Ishikawa (cell line): ENCODE results near the gene IGFBP2.

Experiments
- CEBPB ChIP-seq: IDR thresholded peaks from 2 replicates; pipeline ENCODE4 v1.6.1; 2012
- CREB1 ChIP-seq: IDR thresholded peaks from 2 replicates; pipeline ENCODE4 v1.6.1; 2012; ENCODE audit warnings: low read depth
- EGR1 ChIP-seq: IDR thresholded peaks from 2 replicates; pipeline ENCODE4 v1.6.1; 2012
- EP300 ChIP-seq: IDR thresholded peaks from 2 replicates; pipeline ENCODE4 v1.6.1; 2012; ENCODE audit warnings: borderline replicate concordance
- FOXM1 ChIP-seq: IDR thresholded peaks from 2 replicates; pipeline ENCODE4 v1.6.1; 2012; ENCODE audit warnings: low read depth, borderline replicate concordance
- MAX ChIP-seq: IDR thresholded peaks from 2 replicates; pipeline ENCODE4 v1.6.1; 2012
- NFIC ChIP-seq: IDR thresholded peaks from 2 replicates; pipeline ENCODE4 v1.6.1; 2012
- RAD21 ChIP-seq: IDR thresholded peaks from 2 replicates; pipeline ENCODE4 v1.6.1; 2012; ENCODE audit warnings: low read depth
- TAF1 ChIP-seq: IDR thresholded peaks from 2 replicates; pipeline ENCODE4 v1.6.1; 2012; ENCODE audit warnings: low read depth, mild to moderate bottlenecking
- TCF12 ChIP-seq: IDR thresholded peaks from 2 replicates; pipeline ENCODE4 v1.6.1; 2012; ENCODE audit warnings: low read depth
- TEAD4 ChIP-seq: IDR thresholded peaks from 2 replicates; pipeline ENCODE4 v1.6.1; 2012
- YY1 ChIP-seq: IDR thresholded peaks from 2 replicates; pipeline ENCODE4 v1.6.1; 2012; ENCODE audit warnings: low read depth
- ZBTB7A ChIP-seq: IDR thresholded peaks from 2 replicates; pipeline ENCODE4 v1.6.1; 2012; ENCODE audit warnings: low read depth
- TF ChIP-seq, protein P1 (sequence below): IDR thresholded peaks from 2 replicates; pipeline ENCODE4 v1.6.1; 2012
- TF ChIP-seq, protein P2 (sequence below): IDR thresholded peaks from 2 replicates; pipeline ENCODE4 v1.6.1; 2012; ENCODE audit warnings: low read depth, mild to moderate bottlenecking

IGFBP2 gene

DNA sequence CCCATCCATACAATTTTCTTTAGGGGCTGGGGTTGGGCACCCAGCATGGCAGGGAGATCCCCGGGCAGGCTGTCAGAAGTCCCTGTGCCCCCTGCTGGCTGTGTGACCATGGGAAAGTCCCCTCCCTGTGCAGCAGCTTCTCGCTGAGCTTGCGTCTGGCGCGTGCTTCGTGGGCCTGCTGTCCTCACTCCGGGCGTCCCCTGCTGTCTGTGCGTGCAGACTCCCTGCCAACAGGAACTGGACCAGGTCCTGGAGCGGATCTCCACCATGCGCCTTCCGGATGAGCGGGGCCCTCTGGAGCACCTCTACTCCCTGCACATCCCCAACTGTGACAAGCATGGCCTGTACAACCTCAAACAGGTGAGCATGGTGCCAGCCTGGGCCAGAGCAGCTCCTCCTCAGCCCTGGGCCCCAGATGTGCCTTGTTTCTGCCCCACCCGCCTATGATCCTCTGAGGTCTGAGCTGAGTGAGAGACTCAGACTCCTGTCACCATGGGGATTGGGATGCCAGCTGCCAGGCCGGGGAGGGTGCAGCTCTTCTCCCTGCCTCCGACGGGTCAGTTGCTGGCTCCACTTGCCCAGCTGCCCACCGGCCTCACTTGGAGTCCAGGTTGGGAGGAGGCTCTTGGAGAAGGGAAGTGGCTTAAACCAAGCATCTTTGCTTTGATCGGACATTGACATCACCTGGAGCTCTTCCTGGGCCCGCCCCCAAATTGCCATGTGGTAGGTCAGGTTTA, 28.6 kb downstream of the IGFBP2 start:
- TF ChIP-seq RAD21 (no peak), CEBPB (no peak), MAX (no peak), EGR1 (no peak), FOXM1 (no peak), EP300 (no peak)
- TF ChIP-seq, protein P1, sequence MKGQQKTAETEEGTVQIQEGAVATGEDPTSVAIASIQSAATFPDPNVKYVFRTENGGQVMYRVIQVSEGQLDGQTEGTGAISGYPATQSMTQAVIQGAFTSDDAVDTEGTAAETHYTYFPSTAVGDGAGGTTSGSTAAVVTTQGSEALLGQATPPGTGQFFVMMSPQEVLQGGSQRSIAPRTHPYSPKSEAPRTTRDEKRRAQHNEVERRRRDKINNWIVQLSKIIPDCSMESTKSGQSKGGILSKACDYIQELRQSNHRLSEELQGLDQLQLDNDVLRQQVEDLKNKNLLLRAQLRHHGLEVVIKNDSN, result no peak
- TF ChIP-seq, protein P2, sequence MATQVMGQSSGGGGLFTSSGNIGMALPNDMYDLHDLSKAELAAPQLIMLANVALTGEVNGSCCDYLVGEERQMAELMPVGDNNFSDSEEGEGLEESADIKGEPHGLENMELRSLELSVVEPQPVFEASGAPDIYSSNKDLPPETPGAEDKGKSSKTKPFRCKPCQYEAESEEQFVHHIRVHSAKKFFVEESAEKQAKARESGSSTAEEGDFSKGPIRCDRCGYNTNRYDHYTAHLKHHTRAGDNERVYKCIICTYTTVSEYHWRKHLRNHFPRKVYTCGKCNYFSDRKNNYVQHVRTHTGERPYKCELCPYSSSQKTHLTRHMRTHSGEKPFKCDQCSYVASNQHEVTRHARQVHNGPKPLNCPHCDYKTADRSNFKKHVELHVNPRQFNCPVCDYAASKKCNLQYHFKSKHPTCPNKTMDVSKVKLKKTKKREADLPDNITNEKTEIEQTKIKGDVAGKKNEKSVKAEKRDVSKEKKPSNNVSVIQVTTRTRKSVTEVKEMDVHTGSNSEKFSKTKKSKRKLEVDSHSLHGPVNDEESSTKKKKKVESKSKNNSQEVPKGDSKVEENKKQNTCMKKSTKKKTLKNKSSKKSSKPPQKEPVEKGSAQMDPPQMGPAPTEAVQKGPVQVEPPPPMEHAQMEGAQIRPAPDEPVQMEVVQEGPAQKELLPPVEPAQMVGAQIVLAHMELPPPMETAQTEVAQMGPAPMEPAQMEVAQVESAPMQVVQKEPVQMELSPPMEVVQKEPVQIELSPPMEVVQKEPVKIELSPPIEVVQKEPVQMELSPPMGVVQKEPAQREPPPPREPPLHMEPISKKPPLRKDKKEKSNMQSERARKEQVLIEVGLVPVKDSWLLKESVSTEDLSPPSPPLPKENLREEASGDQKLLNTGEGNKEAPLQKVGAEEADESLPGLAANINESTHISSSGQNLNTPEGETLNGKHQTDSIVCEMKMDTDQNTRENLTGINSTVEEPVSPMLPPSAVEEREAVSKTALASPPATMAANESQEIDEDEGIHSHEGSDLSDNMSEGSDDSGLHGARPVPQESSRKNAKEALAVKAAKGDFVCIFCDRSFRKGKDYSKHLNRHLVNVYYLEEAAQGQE, result no peak

DNA sequence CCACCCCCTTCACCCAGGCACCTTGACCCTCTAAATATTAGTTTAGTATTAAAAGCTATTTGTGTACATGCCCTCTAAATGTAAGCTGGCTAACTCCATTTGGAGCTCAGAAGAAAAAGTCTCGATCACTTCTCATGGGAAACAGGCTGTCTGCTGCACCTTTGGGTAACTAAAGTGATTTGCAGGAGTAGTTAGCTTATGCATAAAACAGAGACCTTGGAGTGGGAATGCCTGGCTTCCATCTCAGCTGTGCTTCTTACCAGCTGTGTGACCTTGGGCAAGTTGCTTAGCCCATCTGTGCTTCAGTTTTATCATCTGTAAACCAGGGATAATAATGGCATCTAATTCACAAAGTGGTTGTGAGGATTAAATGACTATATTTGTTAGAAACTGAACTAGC, 29.9 kb downstream of the IGFBP2 start:
- no peak for TF ChIP-seq FOXM1
- no peak for TF ChIP-seq TEAD4

- no peak for TF ChIP-seq CREB1
- TF ChIP-seq CEBPB, result no peak
- no peak for TF ChIP-seq MAX
- TF ChIP-seq TEAD4, result no peak
- no peak for TF ChIP-seq NFIC
- TF ChIP-seq RAD21, result no peak
- TF ChIP-seq, protein P2, result no peak
Measured at GRCh38 chr2:216663846-216664245, 30.6 kb downstream of the IGFBP2 start.

DNA sequence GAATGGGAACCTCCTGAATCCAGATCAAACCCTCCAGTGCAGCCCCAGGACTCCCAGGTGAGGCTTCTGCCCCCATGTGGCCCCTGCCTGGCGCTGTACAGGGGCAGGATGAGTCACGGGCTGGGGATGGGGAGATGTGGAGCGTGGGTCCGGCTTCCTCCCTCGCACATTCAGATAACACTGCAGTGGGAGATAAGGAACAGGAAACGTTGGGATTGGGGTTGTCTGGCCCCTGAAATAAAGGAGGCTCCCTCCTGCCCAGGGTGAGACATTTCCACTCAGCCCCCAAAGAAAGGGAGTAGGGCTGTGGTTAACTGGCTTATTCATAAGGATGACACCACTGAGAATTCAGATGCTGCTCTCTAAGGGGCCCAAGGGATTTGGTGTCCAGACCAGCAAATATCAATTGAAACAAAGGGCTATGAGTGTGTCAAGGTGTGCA, 31.4 kb downstream of the IGFBP2 start:
- TF ChIP-seq FOXM1 (no peak), RAD21 (peak; percentile 25; the same call in 1 of the 2 replicates)

DNA sequence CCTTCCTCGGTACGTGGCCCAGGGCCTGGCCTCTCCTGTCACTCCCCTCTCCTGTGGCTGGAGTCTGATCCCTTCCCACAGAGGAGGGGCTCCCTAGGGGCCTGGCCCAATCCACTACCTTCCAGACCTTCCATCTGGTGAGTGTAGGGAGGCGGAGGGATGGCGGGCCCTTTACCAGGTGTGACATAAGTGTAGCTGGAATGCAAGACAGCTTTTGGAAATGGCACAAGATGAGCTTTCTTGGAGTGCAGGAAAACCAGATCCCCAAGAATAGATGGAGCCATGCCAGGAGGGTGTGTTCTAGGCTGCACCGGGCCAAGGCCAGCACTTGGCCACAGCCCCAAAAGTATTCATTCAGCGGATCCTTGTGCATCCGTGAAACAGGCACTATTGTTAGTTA, 32.0 kb downstream of the IGFBP2 start:
- TF ChIP-seq RAD21 (no peak; the same call in 1 of the 2 replicates), FOXM1 (0 out of 2 replicates have a peak, but pooled peaks have one; percentile 39), TCF12 (peak; percentile 82), TEAD4 (peak; percentile 97), ZBTB7A (peak; percentile 44; the same call in 1 of the 2 replicates), NFIC (peak; percentile 97), TAF1 (no peak), CEBPB (peak; percentile 21; the same call in 1 of the 2 replicates), MAX (no peak; the same call in 1 of the 2 replicates), CREB1 (no peak), EGR1 (no peak), YY1 (0 out of 2 replicates have a peak, but pooled peaks have one; percentile 42), EP300 (peak; percentile 59; the same call in 1 of the 2 replicates)
- TF ChIP-seq, protein P1, result no peak
- TF ChIP-seq, protein P2, result no peak
